Nephron progenitor cell (in vitro differentiated cells): ENCODE data around the gene RPL19.

ENCODE experiments used
- DNase-seq: peaks from one replicate; pipeline ENCODE4 v3.0.0; 2021
- H3K27ac Mint-ChIP-seq: 2 replicates; pipeline ENCODE4 v1.8.0; 2021; ENCODE audit warnings: mild to moderate bottlenecking, moderate library complexity, mixed read lengths
- H3K27me3 Mint-ChIP-seq: 2 replicates; pipeline ENCODE4 v1.8.0; 2021; ENCODE audit warnings: mild to moderate bottlenecking, low read depth, mixed read lengths; ENCODE audit not compliant: poor library complexity
- H3K36me3 Mint-ChIP-seq: 2 replicates; pipeline ENCODE4 v1.8.0; 2021; ENCODE audit warnings: low read depth, mixed read lengths
- H3K4me1 Mint-ChIP-seq: 2 replicates; pipeline ENCODE4 v1.8.0; 2021; ENCODE audit warnings: mixed read lengths
- H3K4me3 Mint-ChIP-seq: 2 replicates; pipeline ENCODE4 v1.8.0; 2021; ENCODE audit warnings: mild to moderate bottlenecking, moderate library complexity, mixed read lengths
- H3K9me3 Mint-ChIP-seq: 2 replicates; pipeline ENCODE4 v1.8.0; 2021; ENCODE audit warnings: mild to moderate bottlenecking, moderate library complexity, mixed read lengths
- CTCF ChIP-seq: fragments of 200-600 bp; sonication (generic); IDR thresholded peaks from 2 replicates; pipeline ENCODE4 v1.5.0; 2021; ENCODE audit warnings: antibody characterized with exemption

The RPL19 gene

GRCh38 chr17:39193346-39193745 lies 6.7 kb upstream of the RPL19 start:
- peaks cover 57% of the 10 kb centered on the region for H3K4me1 Mint-ChIP-seq
- H3K9me3 Mint-ChIP-seq: no peaks in the 10 kb centered on the region
- no peak for DNase-seq
- TF ChIP-seq CTCF: no peak
- no peak overlapping the region for H3K4me3 Mint-ChIP-seq
- H3K36me3 Mint-ChIP-seq: peaks cover 15% of the 10 kb centered on the region
- peaks cover under 1% of the 10 kb centered on the region for H3K27me3 Mint-ChIP-seq
- H3K27ac Mint-ChIP-seq: no peak overlapping the region

- DNase-seq: peak; percentile 78
- no peaks in the 10 kb centered on the region for H3K9me3 Mint-ChIP-seq
- peak overlapping the region; percentile 74 for H3K4me3 Mint-ChIP-seq
- TF ChIP-seq CTCF: peak; percentile 44
- H3K4me1 Mint-ChIP-seq: peaks cover 63% of the 10 kb centered on the region
- peak overlapping the region; percentile 67 for H3K27ac Mint-ChIP-seq
- H3K27me3 Mint-ChIP-seq: peaks cover 4% of the 10 kb centered on the region
- peaks cover 12% of the 10 kb centered on the region for H3K36me3 Mint-ChIP-seq
Measured at GRCh38 chr17:39194089-39194984, 5.7 kb upstream of the RPL19 start.

DNA sequence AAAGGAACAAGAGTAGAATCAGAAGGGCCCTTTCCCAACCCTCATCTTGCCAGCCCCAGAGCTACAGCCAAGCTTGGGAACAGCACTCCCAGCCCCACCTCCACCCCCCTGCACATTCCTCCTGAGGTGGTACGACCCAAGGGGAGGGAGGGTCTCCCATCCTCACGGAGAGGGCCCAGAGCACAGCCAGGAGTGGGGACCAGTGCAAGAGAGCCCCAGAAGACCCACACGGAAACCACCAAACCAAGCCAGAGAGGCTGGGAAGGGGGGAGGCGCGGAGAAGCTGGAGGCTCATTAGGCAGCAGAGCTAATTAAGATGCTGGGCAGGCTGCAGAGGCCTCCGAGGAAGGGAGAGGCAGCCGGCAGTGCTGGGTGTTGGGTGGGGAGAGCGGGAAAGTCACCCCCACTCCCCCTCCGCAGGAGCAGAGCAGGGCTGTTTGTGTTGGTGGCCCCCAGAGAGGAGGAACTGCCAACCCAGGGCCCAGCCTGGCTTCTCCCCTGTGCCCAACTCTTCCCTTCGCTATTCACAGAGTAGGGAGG lies 5.0 kb upstream of the RPL19 start:
- H3K4me1 Mint-ChIP-seq: peaks cover 71% of the 10 kb centered on the region
- H3K9me3 Mint-ChIP-seq: no peaks in the 10 kb centered on the region
- peaks cover 4% of the 10 kb centered on the region for H3K27me3 Mint-ChIP-seq
- peak overlapping the region; percentile 81 for H3K4me3 Mint-ChIP-seq
- peak overlapping the region; percentile 54 for H3K27ac Mint-ChIP-seq
- peaks cover 12% of the 10 kb centered on the region for H3K36me3 Mint-ChIP-seq
- DNase-seq: no peak
- no peak for TF ChIP-seq CTCF

DNA sequence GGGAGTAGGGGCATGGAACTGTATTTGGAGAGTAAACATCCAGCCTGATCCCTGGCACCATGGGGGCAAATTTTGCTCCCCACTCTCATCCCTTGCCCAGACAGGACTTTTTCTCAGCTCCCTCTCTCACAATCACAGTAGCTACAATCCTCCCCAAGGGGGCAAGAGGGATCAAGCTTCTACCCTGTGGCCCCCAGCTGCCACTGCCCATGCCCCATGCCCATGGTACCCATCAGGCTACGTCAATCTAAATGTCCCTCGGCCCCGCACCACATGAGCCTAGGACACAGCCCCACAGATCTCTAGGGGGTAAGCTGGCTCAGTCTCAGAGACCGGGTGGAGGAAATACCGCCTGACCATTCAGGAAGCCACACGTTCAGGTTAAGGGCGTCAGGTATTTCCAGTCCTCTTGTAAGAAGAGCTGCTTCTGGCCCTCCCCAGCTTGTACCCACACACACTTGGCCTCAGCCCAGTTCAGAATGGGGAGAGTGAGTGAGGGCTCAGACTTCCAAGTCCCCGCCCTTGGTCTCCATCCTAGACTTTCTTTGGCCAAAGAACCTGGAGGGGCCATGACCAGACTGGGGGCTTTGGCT lies 4.4 kb upstream of the RPL19 start:
- H3K27me3 Mint-ChIP-seq: peaks cover 4% of the 10 kb centered on the region
- no peak for TF ChIP-seq CTCF
- peaks cover 12% of the 10 kb centered on the region for H3K36me3 Mint-ChIP-seq
- H3K9me3 Mint-ChIP-seq: no peaks in the 10 kb centered on the region
- H3K4me3 Mint-ChIP-seq: peak overlapping the region; percentile 81
- H3K27ac Mint-ChIP-seq: no peak overlapping the region
- H3K4me1 Mint-ChIP-seq: peaks cover 76% of the 10 kb centered on the region
- no peak for DNase-seq

GRCh38 chr17:39196241-39196807 lies 3.8 kb upstream of the RPL19 start:
- Mint-ChIP-seq H3K27ac (no peak overlapping the region), H3K36me3 (peaks cover 16% of the 10 kb centered on the region), H3K4me1 (peaks cover 82% of the 10 kb centered on the region), H3K4me3 (peak overlapping the region; percentile 81), H3K9me3 (no peaks in the 10 kb centered on the region), H3K27me3 (peaks cover 4% of the 10 kb centered on the region)
- no peak for TF ChIP-seq CTCF
- DNase-seq: no peak
